ENCODE data around the gene CYP26A1.

Gene CYP26A1

DNA sequence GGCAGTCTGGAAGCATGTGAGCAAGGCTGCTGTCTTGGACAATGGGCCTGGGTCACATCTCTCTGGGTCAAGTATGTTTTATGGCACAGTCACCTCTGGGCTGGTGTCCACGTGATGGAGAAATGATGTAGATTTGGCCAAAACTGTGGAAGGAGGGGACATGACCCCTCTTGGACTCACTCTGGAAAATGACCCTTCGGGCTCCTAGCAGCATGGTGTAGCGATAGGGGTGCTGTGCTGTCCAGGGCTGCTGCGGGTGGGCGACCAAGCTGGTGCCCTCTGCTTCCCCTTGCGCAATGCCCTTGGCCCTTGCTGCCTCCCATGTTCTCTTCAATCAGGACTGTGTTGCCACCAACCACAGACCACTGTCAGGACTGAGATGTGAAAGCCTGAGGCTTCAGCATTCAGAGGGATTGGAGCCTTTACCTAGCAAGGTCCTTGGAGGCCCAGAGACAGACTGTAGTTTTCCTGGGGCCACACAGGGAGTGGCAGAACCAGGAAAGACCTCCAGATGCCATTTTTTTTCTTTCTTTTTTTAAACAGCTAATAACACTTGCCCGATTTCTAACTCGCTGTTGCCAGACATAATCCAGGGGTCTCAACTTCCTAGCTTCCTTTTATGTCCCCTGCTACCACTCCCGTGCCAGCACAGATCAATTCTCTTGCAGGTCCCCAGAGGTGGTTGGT, 6.1 kb downstream of the CYP26A1 start:
- no peak overlapping the region for H3K27ac ChIP-seq
- H3K9me3 ChIP-seq (ENCODE audit: control insufficient read depth, low read length) = no peaks in the 10 kb centered on the region
- no peak overlapping the region for H3K4me2 ChIP-seq (ENCODE audit: low read length)
- H3K27me3 ChIP-seq (ENCODE audit: control insufficient read depth, insufficient read depth, low read length) = no peaks in the 10 kb centered on the region
- no peaks in the 10 kb centered on the region for H3K36me3 ChIP-seq (ENCODE audit: control insufficient read depth, insufficient read depth, low read length)
- no peak overlapping the region for H3K4me3 ChIP-seq (ENCODE audit: low read depth, low read length)
- TF ChIP-seq, protein P1, sequence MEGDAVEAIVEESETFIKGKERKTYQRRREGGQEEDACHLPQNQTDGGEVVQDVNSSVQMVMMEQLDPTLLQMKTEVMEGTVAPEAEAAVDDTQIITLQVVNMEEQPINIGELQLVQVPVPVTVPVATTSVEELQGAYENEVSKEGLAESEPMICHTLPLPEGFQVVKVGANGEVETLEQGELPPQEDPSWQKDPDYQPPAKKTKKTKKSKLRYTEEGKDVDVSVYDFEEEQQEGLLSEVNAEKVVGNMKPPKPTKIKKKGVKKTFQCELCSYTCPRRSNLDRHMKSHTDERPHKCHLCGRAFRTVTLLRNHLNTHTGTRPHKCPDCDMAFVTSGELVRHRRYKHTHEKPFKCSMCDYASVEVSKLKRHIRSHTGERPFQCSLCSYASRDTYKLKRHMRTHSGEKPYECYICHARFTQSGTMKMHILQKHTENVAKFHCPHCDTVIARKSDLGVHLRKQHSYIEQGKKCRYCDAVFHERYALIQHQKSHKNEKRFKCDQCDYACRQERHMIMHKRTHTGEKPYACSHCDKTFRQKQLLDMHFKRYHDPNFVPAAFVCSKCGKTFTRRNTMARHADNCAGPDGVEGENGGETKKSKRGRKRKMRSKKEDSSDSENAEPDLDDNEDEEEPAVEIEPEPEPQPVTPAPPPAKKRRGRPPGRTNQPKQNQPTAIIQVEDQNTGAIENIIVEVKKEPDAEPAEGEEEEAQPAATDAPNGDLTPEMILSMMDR (IDR thresholded peaks at IDR 0.05) = no peak
- no peaks in the 10 kb centered on the region for H3K4me1 ChIP-seq
- no peak overlapping the region for H2AFZ ChIP-seq
- H3K79me2 ChIP-seq = no peaks in the 10 kb centered on the region
- no peak overlapping the region for H3K9ac ChIP-seq

DNA sequence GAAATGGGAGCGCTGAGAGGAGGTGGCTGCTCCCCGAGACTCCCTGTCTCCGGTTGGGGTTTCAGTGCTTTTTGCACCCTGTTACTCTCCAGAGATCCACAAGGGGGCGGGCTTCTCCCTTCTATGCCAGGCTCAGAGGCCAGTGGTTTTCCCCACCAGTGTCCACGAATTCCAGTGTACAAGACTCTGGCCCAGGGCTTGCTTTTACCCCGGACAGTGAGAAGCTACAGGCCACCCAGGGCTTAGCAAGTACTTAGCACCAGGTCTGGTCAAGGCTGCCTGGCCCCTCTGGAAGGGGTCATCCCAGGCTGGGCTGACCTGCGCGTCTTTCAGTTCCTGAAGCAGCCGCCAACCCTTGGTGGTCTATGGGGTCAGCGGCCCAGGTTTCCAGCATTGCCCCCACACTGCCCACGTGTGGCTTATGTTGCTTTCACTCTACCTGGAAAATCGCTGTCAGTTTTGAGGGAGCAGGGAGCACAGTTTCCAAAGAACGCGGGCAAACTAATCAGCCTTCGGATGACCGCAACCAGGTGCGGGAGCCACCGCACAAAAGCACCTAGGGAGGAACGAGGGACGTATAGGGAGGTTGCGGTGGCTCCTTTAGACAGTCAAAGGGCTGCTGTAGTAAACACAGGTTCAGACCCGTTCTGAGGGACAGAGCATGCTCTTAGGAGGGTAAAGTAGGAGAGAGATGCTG, 6.8 kb downstream of the CYP26A1 start:
- H3K9ac ChIP-seq = no peak overlapping the region
- no peak overlapping the region for H3K4me2 ChIP-seq (ENCODE audit: low read length)
- H2AFZ ChIP-seq = no peak overlapping the region
- no peaks in the 10 kb centered on the region for H3K27me3 ChIP-seq (ENCODE audit: control insufficient read depth, insufficient read depth, low read length)
- H3K4me1 ChIP-seq = no peaks in the 10 kb centered on the region
- TF ChIP-seq, protein P1 (IDR thresholded peaks at IDR 0.05) = peak; percentile 66
- H3K79me2 ChIP-seq = no peaks in the 10 kb centered on the region
- H3K9me3 ChIP-seq (ENCODE audit: control insufficient read depth, low read length) = no peaks in the 10 kb centered on the region
- H3K27ac ChIP-seq = no peak overlapping the region
- H3K36me3 ChIP-seq (ENCODE audit: control insufficient read depth, insufficient read depth, low read length) = no peaks in the 10 kb centered on the region
- no peak overlapping the region for H3K4me3 ChIP-seq (ENCODE audit: low read depth, low read length)

DNA sequence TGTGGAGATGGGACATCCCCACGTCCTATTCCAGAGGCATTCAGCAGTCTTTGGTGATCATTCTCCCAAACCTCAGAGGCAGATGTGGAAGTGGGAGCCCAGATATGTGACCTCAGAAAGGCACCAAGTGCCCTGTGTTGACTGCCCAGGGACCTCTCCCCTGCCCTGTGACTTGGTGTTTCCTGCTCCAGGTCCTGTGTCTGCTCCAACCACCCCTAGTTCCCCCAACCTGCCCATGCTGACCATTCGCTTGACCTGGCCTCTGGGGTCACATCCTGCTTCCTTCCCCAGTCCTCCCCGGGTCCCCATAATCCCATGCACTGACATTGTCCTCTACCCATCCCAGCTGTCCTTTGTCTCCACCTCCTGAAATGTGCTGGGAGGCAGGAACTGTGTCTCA, 7.6 kb downstream of the CYP26A1 start:
- Histone ChIP-seq H3K9me3 (ENCODE audit: control insufficient read depth, low read length) (no peaks in the 10 kb centered on the region), H3K27me3 (ENCODE audit: control insufficient read depth, insufficient read depth, low read length) (no peaks in the 10 kb centered on the region), H3K9ac (no peak overlapping the region), H3K4me2 (ENCODE audit: low read length) (no peak overlapping the region), H3K4me3 (ENCODE audit: low read depth, low read length) (no peak overlapping the region), H3K36me3 (ENCODE audit: control insufficient read depth, insufficient read depth, low read length) (no peaks in the 10 kb centered on the region), H2AFZ (no peak overlapping the region), H3K79me2 (no peaks in the 10 kb centered on the region), H3K27ac (no peak overlapping the region), H3K4me1 (no peaks in the 10 kb centered on the region)
- TF ChIP-seq, protein P1 (IDR thresholded peaks at IDR 0.05) = no peak

DNA sequence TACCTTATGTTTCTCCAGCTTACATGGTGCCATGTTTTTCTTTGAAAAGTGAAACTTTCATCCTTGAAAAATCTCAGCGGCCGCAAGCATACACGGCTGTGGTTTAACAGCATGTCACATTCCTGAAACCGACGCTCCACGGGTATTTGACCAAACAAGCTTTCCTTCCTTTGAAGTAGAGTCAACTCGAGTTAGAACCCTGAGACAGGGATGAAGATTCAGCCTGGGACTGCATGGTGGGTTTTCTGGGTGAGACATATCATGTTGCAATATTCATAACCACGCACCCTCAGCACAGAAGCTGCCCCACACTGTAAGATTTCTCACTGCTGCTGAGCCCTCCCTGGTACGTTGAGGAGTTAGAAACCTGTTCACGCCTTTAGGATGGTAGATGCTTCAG, 8.1 kb downstream of the CYP26A1 start:
- Histone ChIP-seq H3K9me3 (ENCODE audit: control insufficient read depth, low read length) (no peaks in the 10 kb centered on the region), H3K79me2 (no peaks in the 10 kb centered on the region), H3K9ac (no peak overlapping the region), H3K4me3 (ENCODE audit: low read depth, low read length) (no peak overlapping the region), H3K27me3 (ENCODE audit: control insufficient read depth, insufficient read depth, low read length) (no peaks in the 10 kb centered on the region), H3K4me1 (no peaks in the 10 kb centered on the region), H3K4me2 (ENCODE audit: low read length) (no peak overlapping the region), H3K27ac (no peak overlapping the region), H3K36me3 (ENCODE audit: control insufficient read depth, insufficient read depth, low read length) (no peaks in the 10 kb centered on the region), H2AFZ (no peak overlapping the region)
- TF ChIP-seq, protein P1 (IDR thresholded peaks at IDR 0.05) = no peak
